ENCODE results near the gene ZNF48.

The ZNF48 gene

DNA sequence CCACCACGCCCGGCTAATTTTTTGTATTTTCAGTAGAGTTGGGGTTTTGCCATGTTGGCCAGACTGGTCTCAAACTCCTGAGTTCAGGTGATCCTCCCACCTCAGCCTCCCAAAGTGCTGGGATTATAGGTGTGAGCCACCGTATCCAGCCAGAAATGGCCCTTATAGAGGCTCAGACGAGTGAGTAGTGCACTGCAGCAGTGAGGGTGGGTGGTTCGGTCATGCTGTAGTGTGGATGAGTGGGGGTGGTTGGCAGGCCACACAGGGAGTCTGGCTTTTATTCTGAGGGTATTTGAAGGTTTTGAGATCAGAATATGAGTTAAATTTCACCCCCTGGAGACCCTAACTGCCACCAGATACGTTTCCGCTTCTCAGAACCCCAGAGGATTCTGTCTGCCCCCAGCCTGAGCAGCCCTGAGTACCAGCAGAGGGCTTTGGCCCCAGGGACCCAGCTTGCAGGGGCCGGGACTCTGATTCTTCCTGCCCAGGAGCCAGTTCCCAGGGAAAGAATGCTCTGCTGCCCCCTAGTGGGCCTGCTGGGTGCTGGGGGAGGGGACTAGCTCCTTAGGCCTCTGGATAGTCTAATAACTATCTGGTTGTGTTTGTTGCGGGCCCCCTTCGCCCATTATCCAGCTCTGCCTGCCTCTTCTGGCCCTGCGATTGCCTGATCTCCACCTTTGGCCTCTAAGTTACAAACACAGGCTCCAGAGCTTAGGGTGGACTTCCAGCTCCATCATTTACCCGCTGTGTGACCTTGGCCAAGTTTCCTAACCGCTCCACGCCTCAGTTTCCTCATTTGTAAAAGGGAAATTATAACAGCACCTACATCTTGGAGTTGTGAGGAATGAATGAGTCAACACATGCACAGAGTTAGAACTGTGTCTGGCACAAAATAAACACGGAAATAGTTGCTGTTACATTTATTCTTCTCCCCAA, 14.2 kb downstream of the ZNF48 start:
- TF ChIP-seq CTCF (IDR thresholded peaks at IDR 0.05; ENCODE audit: low read depth, low read length, missing control alignments), result peak; percentile 92
- H3K4me3 ChIP-seq (ENCODE audit: low read depth, low read length), result no peak overlapping the region
- DNase-seq (ENCODE audit: low read depth), result peak; percentile 55

DNA sequence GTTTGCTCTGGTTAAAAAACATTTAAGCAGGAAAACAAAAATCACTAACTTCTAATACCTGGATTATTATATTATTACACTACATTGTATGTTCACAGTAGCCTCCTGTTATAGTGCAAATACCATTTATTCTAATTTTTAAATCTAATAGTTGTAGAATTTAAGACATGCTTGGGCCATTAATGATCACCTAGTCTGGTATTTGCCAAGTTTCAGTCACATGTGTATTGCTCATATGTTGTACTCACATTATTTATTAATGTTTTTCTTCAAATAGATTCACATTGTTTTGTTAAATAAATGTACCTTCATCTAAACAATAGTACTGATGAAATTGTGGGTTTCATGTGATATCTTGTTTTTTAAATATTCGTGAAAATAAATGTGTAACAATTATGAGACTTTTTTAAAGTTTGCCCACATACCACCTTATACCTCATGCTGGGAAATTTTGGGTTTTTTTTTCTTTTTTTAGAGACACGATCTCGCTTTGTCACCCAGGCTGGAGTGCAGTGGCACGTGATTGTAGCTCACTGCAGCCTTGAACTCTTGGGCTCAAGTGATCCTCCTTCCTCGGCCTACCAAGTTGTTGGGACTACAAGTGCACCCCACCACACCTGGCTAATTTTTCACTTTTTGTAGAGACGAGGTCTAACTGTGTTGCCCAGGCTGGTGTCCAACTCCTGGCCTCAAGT, 18.0 kb downstream of the ZNF48 start:
- H3K4me3 ChIP-seq (ENCODE audit: low read depth, low read length), result no peak overlapping the region
- TF ChIP-seq CTCF (IDR thresholded peaks at IDR 0.05; ENCODE audit: low read depth, low read length, missing control alignments), result no peak
- no peak for DNase-seq (ENCODE audit: low read depth)

DNA sequence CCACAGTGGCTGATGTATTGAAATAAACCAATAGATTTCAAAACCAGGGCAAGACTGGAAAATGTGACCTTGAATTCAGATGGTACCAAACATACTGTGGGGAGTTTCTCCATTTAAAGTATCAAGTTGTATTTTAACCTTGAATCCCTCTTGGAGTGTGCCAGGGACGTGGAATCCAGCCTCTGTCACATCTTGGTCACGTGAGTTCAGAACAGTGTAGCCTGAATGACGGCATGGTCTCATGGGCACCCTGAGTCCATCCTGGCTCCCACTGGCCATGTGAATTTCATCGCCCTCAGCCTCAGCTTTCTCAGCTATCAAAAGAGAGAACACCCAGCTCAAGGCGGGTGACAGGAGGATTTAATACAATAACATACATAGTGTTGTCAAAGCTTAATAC, 18.9 kb downstream of the ZNF48 start:
- H3K4me3 ChIP-seq (ENCODE audit: low read depth, low read length), result no peak overlapping the region
- no peak for TF ChIP-seq CTCF (IDR thresholded peaks at IDR 0.05; ENCODE audit: low read depth, low read length, missing control alignments)
- no peak for DNase-seq (ENCODE audit: low read depth)

- no peak overlapping the region for H3K4me3 ChIP-seq (ENCODE audit: low read depth, low read length)
- no peak for TF ChIP-seq CTCF (IDR thresholded peaks at IDR 0.05; ENCODE audit: low read depth, low read length, missing control alignments)
- DNase-seq (ENCODE audit: low read depth), result no peak
These were observed 20.9 kb downstream of the ZNF48 start for GRCh38 chr16:30416047-30416603.

DNA sequence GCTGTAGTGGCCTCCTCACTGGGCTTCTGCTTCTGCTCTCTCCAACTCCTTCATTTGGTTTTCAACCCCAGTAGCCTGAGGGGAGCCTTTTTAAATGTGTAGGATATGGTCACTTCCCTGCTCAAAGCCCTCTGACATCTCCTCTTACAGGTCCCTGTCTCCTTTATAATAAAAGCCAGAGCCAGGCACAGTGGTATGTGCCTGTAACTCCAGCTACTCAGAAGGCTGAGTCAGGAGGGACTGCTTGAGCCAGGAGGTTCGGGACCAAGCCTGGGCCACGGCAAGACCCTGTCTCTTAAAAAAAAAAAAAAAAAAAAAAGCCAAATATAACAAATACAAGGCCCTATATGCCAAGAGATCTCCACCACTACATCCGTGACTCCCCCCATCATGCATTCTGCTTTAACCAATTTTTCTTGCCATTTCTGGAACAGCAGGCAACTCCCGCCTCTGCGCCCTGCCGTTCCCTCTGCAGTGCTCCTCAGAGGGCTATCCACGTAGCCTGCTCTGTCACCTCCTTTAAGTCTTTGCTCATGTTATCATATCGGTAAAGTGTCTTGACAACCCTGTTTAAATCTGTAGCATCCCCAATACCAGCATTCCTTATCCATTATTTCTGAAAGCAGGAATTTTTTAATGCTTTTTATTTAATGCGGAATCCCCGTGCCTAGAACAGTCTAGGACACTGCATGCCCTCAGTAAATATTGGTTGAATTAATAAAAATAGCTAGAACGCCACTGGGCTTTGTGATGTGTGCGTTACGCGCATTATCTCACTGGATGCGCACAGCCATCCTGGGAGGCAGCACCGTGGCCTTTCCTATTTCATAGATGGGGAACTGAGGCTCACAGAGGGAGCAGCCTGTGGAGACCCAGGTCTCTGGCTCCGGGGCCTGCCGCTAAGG, 21.7 kb downstream of the ZNF48 start:
- no peak for TF ChIP-seq CTCF (IDR thresholded peaks at IDR 0.05; ENCODE audit: low read depth, low read length, missing control alignments)
- no peak for DNase-seq (ENCODE audit: low read depth)
- peak overlapping the region; percentile 70 for H3K4me3 ChIP-seq (ENCODE audit: low read depth, low read length)
